ENCODE results near the gene ABCA7.

DNA sequence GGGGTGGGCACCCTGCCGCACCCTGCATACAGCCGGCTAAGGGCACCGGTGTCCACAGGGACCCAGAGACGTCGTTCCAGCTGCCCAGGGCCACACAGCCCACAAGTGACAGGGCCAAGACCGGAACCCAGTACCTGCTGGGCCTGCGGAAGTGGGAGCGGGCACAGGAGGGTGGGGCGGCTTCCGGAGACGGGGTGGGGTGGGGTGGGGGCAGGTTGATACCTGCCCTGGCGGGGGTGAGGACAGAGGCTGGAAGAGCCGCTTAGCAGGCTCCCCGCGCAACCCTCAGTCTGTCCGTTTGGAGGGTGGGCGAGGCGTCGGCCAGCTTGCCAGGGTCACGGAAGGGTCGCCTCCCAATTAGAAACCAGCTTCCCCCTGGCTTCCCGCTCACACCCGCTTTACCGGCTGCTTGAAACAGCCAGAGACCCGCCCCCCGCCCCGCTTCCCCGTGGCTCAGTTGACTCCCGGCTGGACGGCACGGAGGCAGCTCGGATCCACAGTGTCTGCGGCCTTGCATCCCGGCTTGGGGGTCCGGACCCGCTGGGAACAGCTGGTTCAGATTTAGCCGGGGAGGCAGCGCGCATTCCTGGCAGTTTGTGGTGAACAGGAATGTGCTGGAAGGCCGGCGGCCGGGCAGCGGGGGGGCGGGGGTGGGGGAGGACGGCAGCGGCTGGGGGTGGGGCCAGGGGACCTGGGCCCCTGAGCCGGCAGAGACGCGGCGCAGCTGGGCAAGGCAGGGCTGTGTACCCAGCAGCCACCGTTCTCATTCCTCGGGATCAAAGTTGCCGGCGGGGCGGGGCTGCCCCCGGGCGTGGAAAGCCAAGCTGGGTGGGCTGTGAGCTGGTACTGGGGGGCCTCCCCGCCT is 11.6 kb upstream of the ABCA7 start:
- TF ChIP-seq, protein P1, sequence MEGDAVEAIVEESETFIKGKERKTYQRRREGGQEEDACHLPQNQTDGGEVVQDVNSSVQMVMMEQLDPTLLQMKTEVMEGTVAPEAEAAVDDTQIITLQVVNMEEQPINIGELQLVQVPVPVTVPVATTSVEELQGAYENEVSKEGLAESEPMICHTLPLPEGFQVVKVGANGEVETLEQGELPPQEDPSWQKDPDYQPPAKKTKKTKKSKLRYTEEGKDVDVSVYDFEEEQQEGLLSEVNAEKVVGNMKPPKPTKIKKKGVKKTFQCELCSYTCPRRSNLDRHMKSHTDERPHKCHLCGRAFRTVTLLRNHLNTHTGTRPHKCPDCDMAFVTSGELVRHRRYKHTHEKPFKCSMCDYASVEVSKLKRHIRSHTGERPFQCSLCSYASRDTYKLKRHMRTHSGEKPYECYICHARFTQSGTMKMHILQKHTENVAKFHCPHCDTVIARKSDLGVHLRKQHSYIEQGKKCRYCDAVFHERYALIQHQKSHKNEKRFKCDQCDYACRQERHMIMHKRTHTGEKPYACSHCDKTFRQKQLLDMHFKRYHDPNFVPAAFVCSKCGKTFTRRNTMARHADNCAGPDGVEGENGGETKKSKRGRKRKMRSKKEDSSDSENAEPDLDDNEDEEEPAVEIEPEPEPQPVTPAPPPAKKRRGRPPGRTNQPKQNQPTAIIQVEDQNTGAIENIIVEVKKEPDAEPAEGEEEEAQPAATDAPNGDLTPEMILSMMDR (IDR thresholded peaks at IDR 0.05; ENCODE audit: low read depth, low read length, missing input control), result no peak
- TF ChIP-seq TAF1 (conservative IDR thresholded peaks at IDR 0.05), result no peak
- no peak for TF ChIP-seq RAD21 (IDR thresholded peaks at IDR 0.05)
- TF ChIP-seq, protein P2, sequence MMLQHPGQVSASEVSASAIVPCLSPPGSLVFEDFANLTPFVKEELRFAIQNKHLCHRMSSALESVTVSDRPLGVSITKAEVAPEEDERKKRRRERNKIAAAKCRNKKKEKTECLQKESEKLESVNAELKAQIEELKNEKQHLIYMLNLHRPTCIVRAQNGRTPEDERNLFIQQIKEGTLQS (IDR thresholded peaks at IDR 0.05), result no peak
- TF ChIP-seq, protein P3, sequence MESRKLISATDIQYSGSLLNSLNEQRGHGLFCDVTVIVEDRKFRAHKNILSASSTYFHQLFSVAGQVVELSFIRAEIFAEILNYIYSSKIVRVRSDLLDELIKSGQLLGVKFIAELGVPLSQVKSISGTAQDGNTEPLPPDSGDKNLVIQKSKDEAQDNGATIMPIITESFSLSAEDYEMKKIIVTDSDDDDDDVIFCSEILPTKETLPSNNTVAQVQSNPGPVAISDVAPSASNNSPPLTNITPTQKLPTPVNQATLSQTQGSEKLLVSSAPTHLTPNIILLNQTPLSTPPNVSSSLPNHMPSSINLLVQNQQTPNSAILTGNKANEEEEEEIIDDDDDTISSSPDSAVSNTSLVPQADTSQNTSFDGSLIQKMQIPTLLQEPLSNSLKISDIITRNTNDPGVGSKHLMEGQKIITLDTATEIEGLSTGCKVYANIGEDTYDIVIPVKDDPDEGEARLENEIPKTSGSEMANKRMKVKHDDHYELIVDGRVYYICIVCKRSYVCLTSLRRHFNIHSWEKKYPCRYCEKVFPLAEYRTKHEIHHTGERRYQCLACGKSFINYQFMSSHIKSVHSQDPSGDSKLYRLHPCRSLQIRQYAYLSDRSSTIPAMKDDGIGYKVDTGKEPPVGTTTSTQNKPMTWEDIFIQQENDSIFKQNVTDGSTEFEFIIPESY (IDR thresholded peaks at IDR 0.05), result no peak
- TF ChIP-seq GABPA (IDR thresholded peaks at IDR 0.05 in 1 of 2, conservative IDR thresholded peaks at IDR 0.05 in 1 of 2), result peak in 1 of 2 donors; percentile 45
- TF ChIP-seq RXRA (IDR thresholded peaks at IDR 0.05), result no peak
- TF ChIP-seq YY1 (IDR thresholded peaks at IDR 0.05), result no peak
- TF ChIP-seq, protein P4, sequence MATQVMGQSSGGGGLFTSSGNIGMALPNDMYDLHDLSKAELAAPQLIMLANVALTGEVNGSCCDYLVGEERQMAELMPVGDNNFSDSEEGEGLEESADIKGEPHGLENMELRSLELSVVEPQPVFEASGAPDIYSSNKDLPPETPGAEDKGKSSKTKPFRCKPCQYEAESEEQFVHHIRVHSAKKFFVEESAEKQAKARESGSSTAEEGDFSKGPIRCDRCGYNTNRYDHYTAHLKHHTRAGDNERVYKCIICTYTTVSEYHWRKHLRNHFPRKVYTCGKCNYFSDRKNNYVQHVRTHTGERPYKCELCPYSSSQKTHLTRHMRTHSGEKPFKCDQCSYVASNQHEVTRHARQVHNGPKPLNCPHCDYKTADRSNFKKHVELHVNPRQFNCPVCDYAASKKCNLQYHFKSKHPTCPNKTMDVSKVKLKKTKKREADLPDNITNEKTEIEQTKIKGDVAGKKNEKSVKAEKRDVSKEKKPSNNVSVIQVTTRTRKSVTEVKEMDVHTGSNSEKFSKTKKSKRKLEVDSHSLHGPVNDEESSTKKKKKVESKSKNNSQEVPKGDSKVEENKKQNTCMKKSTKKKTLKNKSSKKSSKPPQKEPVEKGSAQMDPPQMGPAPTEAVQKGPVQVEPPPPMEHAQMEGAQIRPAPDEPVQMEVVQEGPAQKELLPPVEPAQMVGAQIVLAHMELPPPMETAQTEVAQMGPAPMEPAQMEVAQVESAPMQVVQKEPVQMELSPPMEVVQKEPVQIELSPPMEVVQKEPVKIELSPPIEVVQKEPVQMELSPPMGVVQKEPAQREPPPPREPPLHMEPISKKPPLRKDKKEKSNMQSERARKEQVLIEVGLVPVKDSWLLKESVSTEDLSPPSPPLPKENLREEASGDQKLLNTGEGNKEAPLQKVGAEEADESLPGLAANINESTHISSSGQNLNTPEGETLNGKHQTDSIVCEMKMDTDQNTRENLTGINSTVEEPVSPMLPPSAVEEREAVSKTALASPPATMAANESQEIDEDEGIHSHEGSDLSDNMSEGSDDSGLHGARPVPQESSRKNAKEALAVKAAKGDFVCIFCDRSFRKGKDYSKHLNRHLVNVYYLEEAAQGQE (IDR thresholded peaks at IDR 0.05), result no peak
- no peak for TF ChIP-seq JUND (IDR thresholded peaks at IDR 0.05)
- no peak for TF ChIP-seq SP1 (IDR thresholded peaks at IDR 0.05)
- TF ChIP-seq NR2F2 (IDR thresholded peaks at IDR 0.05), result peak; percentile 9
- TF ChIP-seq EGR1 (IDR thresholded peaks at IDR 0.05; ENCODE audit: low read depth in 2 of 2), result no peak
